Amygdala (tissue), 56 donors: ENCODE data around the gene VAMP1.

Experiments
- DNase-seq, 56 donors: peaks; one replicate each; lab custom pipeline; 2025; lab: John Stamatoyannopoulos, UW

VAMP1 gene

GRCh38 chr12:6452245-6452943, 18.1 kb downstream of the VAMP1 start:
- DNase-seq, result peak in 22 of 56 donors; percentile 30 to 79 (median 60)

GRCh38 chr12:6451348-6452244, 18.9 kb downstream of the VAMP1 start, which contains the start of gene TAPBPL:
Gene TAPBPL, plus strand, starts transcription at chr12:6452042. Its CDS starts 207 bp downstream, at chr12:6452249.
- peak; percentile 51 to 93 (median 82) for DNase-seq

- peak in 14 of 56 donors; percentile 41 to 79 (median 59) for DNase-seq
These were observed 19.6 kb downstream of the VAMP1 start for GRCh38 chr12:6450869-6451347.

DNA sequence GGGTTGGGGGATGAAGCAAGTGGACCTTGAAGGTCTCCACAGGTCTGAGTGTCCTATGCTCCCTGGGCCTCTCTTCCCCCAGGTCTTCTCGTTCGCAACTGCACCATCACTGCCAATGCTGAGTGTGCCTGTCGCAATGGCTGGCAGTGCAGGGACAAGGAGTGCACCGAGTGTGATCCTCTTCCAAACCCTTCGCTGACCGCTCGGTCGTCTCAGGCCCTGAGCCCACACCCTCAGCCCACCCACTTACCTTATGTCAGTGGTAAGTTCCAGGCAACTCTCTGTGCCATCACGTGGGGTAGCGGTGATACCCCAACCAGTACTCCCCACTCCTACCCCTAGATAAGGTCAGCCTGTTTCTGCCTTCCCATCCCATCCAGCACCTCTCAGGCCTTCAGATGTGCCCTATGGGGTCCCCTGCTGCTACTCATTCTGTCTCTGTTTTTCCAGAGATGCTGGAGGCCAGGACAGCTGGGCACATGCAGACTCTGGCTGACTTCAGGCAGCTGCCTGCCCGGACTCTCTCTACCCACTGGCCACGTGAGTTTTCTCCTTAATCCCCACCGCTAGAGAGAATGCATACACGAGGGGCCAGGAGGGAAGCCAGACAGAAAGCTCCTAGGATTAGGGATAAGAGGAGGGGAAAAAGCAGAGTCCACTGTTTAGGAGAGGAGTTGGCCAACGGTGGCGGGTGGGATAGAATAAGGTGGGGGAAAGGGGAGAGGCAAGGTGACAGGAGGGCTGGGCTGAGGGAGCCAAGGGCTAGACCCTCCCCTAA, 20.2 kb downstream of the VAMP1 start:
- DNase-seq, result peak in 1 of 56 donors; percentile 19

DNA sequence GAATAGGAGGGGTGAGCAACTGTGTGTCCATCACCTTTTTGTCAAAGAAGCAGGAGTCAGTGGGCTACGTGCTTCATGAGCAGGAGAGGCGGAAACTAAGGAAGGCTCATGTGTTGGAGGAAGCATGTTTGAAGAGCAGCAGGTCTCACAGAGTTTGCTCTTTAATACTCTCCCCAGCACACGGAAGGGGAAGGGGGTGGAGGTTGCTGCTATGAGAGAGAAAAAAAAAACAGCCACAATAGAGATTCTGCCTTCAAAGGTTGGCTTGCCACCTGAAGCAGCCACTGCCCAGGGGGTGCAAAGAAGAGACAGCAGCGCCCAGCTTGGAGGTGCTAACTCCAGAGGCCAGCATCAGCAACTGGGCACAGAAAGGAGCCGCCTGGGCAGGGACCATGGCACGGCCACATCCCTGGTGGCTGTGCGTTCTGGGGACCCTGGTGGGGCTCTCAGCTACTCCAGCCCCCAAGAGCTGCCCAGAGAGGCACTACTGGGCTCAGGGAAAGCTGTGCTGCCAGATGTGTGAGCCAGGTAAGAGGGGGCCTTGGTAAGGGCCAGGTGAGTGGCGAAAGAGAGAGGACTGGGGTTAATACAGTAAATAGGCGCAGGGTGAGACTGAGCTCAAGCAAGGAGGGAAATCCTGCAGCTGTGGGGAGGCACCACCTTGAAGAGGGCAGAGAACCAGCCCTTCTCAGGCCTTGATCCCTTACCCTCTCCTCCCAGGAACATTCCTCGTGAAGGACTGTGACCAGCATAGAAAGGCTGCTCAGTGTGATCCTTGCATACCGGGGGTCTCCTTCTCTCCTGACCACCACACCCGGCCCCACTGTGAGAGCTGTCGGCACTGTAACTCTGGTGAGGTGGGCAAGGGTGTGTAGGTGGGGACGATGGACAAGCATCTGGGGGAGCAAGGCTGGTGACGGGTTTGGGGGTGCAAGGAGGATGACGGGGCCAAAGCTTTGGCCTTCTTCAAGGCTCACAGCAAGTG, 25.5 kb downstream of the VAMP1 start, which contains the start of gene CD27:
CD27 (plus strand) TSS at position 252 of the 985 bp plus-strand sequence; CDS start at position 393, 141 bp downstream.
- no peak for DNase-seq

DNA sequence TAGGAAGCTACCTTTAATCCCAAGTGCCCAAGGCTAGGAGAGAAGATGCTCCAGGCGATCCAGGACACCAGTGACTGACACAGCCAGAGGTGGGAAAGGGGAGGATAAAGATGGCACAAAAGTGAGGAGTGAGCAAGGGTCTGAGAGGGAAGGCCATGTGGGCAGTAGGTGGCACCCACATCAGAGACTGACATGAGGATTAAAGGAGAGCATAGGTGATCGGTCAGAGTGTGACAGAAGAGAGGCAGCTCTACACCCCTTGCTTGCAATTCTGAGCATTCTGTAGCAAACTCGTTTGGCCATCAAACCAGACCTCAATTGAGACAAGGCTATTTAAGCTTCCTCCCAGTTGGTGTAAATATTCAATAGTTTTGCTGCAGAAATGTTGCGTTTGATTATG, 26.4 kb downstream of the VAMP1 start:
- no peak for DNase-seq

DNA sequence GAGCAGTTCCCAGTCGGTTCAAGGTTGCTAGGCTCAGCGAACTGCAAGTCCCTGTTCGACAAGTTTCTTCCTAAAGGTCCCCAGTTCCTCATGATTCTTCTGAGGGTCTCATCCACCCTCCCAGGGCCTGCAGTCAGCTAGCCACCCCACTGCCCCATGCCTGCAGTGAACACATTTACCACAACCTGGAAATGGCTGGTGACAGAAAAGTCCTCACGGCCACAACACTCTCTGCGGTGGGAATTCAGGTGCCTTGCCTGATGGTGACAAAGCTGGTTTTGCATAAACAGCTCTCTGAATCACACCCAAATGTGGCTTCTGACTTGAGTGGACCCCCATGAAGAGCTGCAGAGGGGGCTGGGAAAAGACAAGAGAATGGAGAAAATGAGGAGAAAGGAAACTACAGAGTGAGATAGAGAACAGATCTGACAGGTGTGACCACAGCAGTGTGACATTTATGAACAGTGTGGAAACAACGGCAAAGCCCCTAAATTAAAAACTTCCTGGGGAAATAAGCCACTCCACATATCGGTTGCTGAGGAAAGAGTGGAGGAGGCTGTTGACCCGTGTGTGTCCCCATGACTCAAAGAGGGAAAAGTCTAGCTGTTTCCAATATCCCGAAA, 27.0 kb downstream of the VAMP1 start:
- no peak for DNase-seq

DNA sequence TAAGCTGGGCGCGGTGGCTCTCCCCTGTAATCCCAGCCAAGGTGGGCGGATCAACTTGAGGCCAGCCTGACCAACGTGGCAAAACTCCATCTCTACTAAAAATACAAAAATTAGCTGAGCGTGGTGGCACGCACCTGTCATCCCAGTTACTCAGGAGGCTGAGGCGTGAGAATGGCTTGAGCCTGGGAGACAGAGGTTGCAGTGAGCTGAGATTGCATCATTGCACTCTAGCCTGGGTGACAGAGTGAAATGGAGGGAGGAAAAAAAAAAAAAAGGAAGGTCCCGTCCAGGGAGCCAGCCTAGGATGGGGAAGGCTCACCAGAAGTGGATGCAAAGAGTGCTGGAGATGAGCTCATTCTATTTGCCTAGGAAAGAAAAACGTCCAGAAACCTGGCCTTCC, 27.6 kb downstream of the VAMP1 start:
- no peak for DNase-seq

GRCh38 chr12:6440391-6440790, 30.1 kb downstream of the VAMP1 start:
- no peak for DNase-seq

GRCh38 chr12:6438345-6438744, 32.1 kb downstream of the VAMP1 start:
- DNase-seq, result no peak

- no peak for DNase-seq
These were observed 32.9 kb downstream of the VAMP1 start for GRCh38 chr12:6437586-6437985.

GRCh38 chr12:6435961-6436715, 34.3 kb downstream of the VAMP1 start:
- no peak for DNase-seq

DNA sequence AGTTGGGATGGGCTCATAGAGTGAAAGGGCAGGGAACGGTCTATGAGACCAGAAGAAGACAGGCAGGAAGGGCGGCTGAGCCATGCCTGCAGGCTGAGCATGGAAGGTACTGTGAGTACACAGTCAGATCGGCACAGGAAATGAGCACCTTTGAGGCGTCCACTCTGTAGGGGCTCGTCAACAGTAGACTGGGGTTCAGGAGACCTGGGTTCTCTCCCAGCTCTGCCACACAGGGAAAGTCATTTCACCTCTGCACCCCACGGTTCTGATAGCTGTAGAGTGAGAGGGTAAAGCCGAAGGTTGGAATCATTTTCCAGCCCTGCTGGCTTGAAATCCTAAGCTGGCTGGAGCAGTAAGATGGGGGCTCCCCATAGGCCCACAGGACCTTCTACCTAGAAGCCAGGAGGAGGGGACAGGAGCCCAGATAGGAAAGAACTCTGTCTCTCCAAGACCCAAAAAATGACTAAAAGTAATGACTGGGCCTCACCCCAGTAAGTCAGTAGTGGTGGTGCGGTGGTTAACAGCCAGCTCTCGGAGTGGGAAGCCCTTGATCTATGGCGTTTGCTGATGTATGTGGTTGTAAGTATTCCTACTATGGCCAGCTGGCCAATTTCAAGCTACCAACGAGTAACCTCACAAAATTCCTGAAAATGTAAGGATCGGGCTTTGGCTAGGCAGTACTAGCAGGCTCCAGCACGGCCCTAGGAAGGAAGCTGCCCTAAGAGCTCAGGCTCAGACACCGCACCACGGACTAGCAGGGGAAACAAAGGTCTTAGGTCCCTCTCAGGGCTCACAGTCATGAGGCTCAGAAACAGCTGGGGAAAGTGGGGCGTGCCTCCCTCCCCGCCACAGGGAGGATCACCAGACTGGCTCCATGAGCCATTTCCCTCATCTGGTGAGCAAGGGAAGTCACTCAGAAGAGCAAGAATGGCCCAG, 36.0 kb downstream of the VAMP1 start:
- DNase-seq, result no peak

- no peak for DNase-seq
These were observed 37.5 kb downstream of the VAMP1 start for GRCh38 chr12:6432991-6433390.

DNA sequence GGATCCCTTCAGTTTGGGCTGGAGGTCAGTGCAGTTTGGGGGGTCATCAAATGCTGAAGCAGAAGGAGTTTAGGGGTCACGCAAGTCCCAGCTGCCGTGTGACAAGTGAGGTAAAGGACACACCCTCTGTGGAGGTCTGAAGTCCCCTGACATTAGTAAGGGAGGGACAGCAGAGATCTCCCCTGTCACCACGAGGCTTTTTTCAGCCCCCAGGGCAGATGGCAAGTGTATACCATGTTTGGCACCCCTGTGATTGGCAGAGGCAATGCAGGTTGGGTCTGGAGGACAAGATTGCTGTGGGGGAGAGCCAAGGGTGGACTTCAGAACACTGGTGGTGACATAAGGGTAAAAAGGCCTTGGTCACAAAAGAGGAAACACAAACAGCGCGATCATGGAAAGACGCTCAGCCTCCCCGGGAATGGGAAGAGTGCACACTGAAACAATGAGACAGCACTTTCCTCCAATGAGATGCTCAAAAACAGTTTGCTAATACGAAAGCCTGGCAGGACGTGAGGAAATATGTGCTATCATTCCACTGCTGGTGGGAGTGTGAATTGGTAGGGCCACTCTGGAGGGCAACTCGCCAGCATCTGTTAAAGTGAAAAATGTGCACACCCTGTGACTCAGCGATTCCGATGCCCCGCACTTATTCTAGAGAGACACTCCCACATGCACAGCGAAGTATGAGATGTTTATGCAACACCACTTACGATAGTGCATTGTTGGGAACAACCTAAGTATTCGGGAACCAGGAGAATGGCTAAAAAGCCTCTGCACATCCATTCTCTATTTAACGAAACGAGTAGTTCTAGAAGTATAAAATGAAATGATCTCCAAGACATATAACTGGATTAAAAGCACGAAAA, 40.1 kb downstream of the VAMP1 start:
- peak in 35 of 56 donors; percentile 8 to 75 (median 32) for DNase-seq

GRCh38 chr12:6428326-6428725, 42.2 kb downstream of the VAMP1 start:
- no peak for DNase-seq
